Posterior vena cava (tissue), 2 donors: ENCODE measurements around the gene CHAC1. TPM values are rescaled to one million over a fixed set of nuclear protein-coding genes. Genes with fewer than 3 reads are reported as not detected.

Experiments
- DNase-seq: peaks from one replicate; pipeline ENCODE4 v3.0.0-alpha.2; 2020; ENCODE audit warnings: low spot score
- intact Hi-C, 2 donors: fragments of 100-400 bp; cut with DNase I; formaldehyde crosslinking; loops; one replicate each; pipeline versions ENCODE4 v1.14.1 to v1.14.2; 2022 to 2023
- total RNA-seq, 2 donors: library from RNA; stranded (reverse); fragmentation: NEBNext Ultra II Directional; extraction: Animal tissue kit (Norgen Biotek cat#: 25700); gene quantifications; one replicate each; pipeline ENCODE4 v1.2.1, GENCODE V29; 2021
- donor health status: DM: yes; HTN: yes; CAD: no.
- donor health status: DM: yes; HTN: yes; CAD: no.

Gene CHAC1
- total RNA-seq, 2 donors from 2014 or later, result 1.5 to 3.9 TPM

DNA sequence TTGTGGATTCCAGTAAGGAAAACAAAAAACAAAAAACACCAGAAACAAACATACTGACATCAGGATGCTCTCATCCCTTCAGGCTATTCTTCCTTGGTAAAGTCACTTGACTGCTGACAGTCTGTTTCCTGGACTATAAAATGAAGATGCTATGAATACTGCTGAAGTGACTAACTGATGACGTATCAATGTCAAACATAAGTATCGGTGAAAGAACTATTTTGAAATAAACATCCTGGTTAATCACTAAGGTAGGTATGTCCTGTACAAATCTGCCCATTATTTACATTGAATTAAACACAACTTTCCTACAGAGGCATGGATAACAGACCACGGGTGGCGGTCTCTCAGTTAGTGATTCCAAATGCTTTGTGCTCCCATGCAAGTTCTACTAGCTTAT, 45.9 kb downstream of the CHAC1 start:
- intact Hi-C loops, result loop anchor here in 1 of 2 donors (5.0 kb wide), 1 partner anchor 1057 kb away; no protein-coding TSS in a partner anchor
- no peak for DNase-seq

- intact Hi-C loops, result no loop called here
- DNase-seq, result no peak
These were observed 48.4 kb downstream of the CHAC1 start for GRCh38 chr15:41001524-41002214.

- DNase-seq, result no peak
- intact Hi-C loops, result no loop called here
These were observed 51.2 kb downstream of the CHAC1 start for GRCh38 chr15:41004490-41004889.

Other genes starting within 250 kb of the CHAC1 start
- gene RMDN3, start 198.2 kb upstream of the CHAC1 start, total RNA-seq, result 10 to 100 TPM; 22.3 to 23.6 TPM
- 1 to 10 TPM; 7.1 to 8.9 TPM for gene GCHFR, start 189.4 kb upstream of the CHAC1 start, total RNA-seq
- under 1 TPM; 0.10 to 0.28 TPM for gene C15orf62, start 183.5 kb upstream of the CHAC1 start, total RNA-seq
- gene ZFYVE19, start 146.4 kb upstream of the CHAC1 start, total RNA-seq, result 1 to 10 TPM; 8.3 to 8.6 TPM
- 10 to 100 TPM; 18.3 to 22.9 TPM for gene DNAJC17, start 146.0 kb upstream of the CHAC1 start, total RNA-seq
- not detected for gene PPP1R14D, start 124.8 kb upstream of the CHAC1 start, total RNA-seq
- 1 to 10 TPM; 1.7 to 3.2 TPM for gene SPINT1, start 109.4 kb upstream of the CHAC1 start, total RNA-seq
- gene RHOV, start 79.2 kb upstream of the CHAC1 start, total RNA-seq, result not detected
- gene VPS18, start 59.0 kb upstream of the CHAC1 start, total RNA-seq, result 10 to 100 TPM; 21.9 to 23.3 TPM
- gene DLL4, start 24.1 kb upstream of the CHAC1 start, total RNA-seq, result 1 to 10 TPM; 7.4 to 9.8 TPM
- 10 to 100 TPM; 21.4 to 25.5 TPM for gene INO80, start 162.8 kb downstream of the CHAC1 start, total RNA-seq